WTC11 (cell line): Measurements from ENCODE around the gene CCDC28A.

Experiments
- ATF2 ChIP-seq: sonication (generic); formaldehyde crosslinking; IDR thresholded peaks from 2 replicates; pipeline ENCODE4 v1.8.1; 2022; ENCODE audit warnings: low read depth, missing genetic modification reagents, borderline replicate concordance
- JUN ChIP-seq: sonication (generic); formaldehyde crosslinking; IDR thresholded peaks from 2 replicates; pipeline ENCODE4 v1.8.0; 2023; ENCODE audit warnings: mild to moderate bottlenecking, missing genetic modification reagents
- RELA ChIP-seq: sonication (generic); formaldehyde crosslinking; IDR thresholded peaks from 2 replicates; pipeline ENCODE4 v1.8.1; 2022; ENCODE audit warnings: missing genetic modification reagents, mild to moderate bottlenecking, borderline replicate concordance
- TCF7 ChIP-seq: sonication (generic); formaldehyde crosslinking; IDR thresholded peaks from 2 replicates; pipeline ENCODE4 v1.8.0; 2022; ENCODE audit warnings: mild to moderate bottlenecking, low read depth, missing genetic modification reagents, moderate library complexity
- TF ChIP-seq, protein P1 (sequence below): fragments of 200-600 bp; IDR thresholded peaks from 2 replicates; pipeline ENCODE4 v1.8.0; 2022; ENCODE audit warnings: antibody characterized with exemption
- TF ChIP-seq, protein P2 (sequence below): sonication (generic); formaldehyde crosslinking; conservative IDR thresholded peaks from 2 replicates; pipeline ENCODE4 v1.8.1; 2022; ENCODE audit warnings: mild to moderate bottlenecking, missing genetic modification reagents

DNA sequence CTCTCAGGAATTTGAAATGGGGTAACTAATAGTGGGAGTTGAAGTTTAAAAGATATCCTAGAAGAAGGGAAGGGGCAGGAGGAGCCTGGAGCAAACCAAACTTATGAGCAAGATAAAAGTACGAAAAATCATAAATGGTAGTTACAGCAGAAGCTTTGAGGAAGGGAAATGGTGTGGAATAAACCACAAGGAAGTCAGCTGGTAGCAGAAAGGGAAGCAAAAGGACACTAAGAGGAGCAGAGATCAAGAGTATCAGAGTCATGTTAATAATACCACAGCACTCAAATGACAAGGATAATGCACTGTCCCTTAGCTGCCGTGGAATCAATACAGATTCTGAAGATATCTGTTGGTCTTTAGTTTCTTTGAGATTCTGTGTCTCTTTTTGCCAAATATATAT, 44.9 kb upstream of the CCDC28A start:
- TF ChIP-seq, protein P1, sequence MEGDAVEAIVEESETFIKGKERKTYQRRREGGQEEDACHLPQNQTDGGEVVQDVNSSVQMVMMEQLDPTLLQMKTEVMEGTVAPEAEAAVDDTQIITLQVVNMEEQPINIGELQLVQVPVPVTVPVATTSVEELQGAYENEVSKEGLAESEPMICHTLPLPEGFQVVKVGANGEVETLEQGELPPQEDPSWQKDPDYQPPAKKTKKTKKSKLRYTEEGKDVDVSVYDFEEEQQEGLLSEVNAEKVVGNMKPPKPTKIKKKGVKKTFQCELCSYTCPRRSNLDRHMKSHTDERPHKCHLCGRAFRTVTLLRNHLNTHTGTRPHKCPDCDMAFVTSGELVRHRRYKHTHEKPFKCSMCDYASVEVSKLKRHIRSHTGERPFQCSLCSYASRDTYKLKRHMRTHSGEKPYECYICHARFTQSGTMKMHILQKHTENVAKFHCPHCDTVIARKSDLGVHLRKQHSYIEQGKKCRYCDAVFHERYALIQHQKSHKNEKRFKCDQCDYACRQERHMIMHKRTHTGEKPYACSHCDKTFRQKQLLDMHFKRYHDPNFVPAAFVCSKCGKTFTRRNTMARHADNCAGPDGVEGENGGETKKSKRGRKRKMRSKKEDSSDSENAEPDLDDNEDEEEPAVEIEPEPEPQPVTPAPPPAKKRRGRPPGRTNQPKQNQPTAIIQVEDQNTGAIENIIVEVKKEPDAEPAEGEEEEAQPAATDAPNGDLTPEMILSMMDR, result no peak
- TF ChIP-seq, protein P2, sequence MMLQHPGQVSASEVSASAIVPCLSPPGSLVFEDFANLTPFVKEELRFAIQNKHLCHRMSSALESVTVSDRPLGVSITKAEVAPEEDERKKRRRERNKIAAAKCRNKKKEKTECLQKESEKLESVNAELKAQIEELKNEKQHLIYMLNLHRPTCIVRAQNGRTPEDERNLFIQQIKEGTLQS (CRISPR knock-in tag), result no peak
- no peak for TF ChIP-seq JUN (CRISPR knock-in tag)
- TF ChIP-seq ATF2 (CRISPR knock-in tag), result no peak
- TF ChIP-seq TCF7 (CRISPR knock-in tag), result no peak
- no peak for TF ChIP-seq RELA (CRISPR knock-in tag)
